Measurements from ENCODE around the gene MYO7A.

DNA sequence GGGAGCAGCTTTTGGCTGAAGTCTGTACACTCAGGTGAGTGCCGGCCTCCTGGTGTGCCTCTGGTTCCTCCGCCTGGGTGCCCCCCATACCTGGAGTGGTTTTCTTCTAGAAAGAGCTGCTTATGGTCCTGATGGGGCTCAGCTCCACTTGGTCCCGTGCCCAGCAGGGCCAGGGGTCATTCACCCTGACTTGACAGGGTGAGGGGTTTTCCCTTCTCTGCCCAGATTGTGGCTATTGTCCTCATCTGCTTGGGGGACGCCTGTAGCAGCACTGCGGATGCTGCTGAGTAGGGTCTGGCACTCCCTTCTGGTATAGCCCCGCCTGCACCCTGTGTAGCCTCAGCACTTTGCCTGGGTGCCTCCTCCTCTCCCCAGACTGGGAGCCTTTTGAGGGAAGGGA, 17.2 kb upstream of the MYO7A start:
- TF ChIP-seq, protein P1, sequence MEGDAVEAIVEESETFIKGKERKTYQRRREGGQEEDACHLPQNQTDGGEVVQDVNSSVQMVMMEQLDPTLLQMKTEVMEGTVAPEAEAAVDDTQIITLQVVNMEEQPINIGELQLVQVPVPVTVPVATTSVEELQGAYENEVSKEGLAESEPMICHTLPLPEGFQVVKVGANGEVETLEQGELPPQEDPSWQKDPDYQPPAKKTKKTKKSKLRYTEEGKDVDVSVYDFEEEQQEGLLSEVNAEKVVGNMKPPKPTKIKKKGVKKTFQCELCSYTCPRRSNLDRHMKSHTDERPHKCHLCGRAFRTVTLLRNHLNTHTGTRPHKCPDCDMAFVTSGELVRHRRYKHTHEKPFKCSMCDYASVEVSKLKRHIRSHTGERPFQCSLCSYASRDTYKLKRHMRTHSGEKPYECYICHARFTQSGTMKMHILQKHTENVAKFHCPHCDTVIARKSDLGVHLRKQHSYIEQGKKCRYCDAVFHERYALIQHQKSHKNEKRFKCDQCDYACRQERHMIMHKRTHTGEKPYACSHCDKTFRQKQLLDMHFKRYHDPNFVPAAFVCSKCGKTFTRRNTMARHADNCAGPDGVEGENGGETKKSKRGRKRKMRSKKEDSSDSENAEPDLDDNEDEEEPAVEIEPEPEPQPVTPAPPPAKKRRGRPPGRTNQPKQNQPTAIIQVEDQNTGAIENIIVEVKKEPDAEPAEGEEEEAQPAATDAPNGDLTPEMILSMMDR (IDR thresholded peaks at IDR 0.05; ENCODE audit: poor library complexity) = no peak
- TF ChIP-seq EZH2 (IDR thresholded peaks at IDR 0.05; ENCODE audit: borderline replicate concordance) = no peak

Data from hepatocyte (in vitro differentiated cells).